ENCODE measurements around the gene SVBP. TPM values are rescaled to one million over a fixed set of nuclear protein-coding genes. Genes with fewer than 3 reads are reported as not detected.

Gene SVBP
- total and polyA plus RNA-seq, 4 donors: 3.4 to 21.8 (median 15.0) TPM

DNA sequence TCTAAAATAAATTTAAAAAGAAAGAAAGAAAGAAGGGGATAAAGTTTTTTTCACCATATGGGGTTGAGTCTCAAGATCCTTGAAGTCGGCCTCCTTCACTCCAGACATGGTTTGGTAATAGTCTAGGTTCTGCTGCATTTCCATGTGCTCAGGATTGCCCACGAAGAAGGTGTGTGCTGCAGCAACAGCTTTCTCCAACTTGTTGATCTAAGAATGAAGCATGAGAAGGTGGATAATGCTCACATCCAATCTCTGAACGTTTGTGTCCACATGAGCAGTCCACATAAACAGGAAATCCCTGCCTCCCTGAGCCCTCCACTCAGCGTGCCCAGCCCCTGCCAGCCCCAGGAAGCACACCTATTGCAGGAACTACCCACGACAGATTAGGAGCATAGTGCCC, 54.9 kb downstream of the SVBP start:
- DNase-seq (ENCODE audit: low spot score): no peak
- no peak for TF ChIP-seq NR2F2 (IDR thresholded peaks at IDR 0.05)
- TF ChIP-seq, protein P1, sequence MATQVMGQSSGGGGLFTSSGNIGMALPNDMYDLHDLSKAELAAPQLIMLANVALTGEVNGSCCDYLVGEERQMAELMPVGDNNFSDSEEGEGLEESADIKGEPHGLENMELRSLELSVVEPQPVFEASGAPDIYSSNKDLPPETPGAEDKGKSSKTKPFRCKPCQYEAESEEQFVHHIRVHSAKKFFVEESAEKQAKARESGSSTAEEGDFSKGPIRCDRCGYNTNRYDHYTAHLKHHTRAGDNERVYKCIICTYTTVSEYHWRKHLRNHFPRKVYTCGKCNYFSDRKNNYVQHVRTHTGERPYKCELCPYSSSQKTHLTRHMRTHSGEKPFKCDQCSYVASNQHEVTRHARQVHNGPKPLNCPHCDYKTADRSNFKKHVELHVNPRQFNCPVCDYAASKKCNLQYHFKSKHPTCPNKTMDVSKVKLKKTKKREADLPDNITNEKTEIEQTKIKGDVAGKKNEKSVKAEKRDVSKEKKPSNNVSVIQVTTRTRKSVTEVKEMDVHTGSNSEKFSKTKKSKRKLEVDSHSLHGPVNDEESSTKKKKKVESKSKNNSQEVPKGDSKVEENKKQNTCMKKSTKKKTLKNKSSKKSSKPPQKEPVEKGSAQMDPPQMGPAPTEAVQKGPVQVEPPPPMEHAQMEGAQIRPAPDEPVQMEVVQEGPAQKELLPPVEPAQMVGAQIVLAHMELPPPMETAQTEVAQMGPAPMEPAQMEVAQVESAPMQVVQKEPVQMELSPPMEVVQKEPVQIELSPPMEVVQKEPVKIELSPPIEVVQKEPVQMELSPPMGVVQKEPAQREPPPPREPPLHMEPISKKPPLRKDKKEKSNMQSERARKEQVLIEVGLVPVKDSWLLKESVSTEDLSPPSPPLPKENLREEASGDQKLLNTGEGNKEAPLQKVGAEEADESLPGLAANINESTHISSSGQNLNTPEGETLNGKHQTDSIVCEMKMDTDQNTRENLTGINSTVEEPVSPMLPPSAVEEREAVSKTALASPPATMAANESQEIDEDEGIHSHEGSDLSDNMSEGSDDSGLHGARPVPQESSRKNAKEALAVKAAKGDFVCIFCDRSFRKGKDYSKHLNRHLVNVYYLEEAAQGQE (IDR thresholded peaks at IDR 0.05): no peak
- WGBS: 79% methylated on average over 5 of the region's 5 CpGs

DNA sequence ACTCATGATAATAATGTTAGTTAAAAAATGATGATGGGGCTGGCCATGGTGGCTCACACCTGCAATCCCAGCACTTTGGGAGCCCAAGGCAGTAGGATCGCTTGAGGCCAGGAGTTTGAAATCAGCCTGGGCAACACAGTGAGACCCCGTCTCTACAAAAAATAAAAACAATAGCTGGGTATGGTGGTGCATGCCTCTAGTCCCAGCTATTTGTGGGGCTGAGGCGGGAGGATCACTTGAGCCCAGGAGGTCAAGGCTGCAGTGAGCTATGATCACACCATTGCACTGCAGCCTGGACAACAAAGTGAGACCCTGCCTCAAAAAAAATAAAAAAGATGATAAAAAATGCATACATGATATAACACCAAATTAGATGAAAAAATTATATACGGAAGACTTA, 55.6 kb downstream of the SVBP start:
- no peak overlapping the region for H3K4me3 ChIP-seq (ENCODE audit: low read depth in 1 of 3, low read length in 3 of 3)
- 98% methylated on average over 4 of the region's 4 CpGs for WGBS
- H3K9me3 ChIP-seq (ENCODE audit: control insufficient read depth in 4 of 4, low read length in 3 of 4): no peaks in the 10 kb centered on the region
- DNase-seq (ENCODE audit: low spot score): no peak
- no peaks in the 10 kb centered on the region for H3K27me3 ChIP-seq (ENCODE audit: control insufficient read depth in 4 of 4, insufficient read depth in 4 of 4, low read length in 3 of 4)
- TF ChIP-seq, protein P2, sequence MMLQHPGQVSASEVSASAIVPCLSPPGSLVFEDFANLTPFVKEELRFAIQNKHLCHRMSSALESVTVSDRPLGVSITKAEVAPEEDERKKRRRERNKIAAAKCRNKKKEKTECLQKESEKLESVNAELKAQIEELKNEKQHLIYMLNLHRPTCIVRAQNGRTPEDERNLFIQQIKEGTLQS (IDR thresholded peaks at IDR 0.05): no peak
- peaks cover 3 to 16% (median 11%) of the 10 kb centered on the region in 4 donors for H3K4me1 ChIP-seq (ENCODE audit: control insufficient read depth in 4 of 4, insufficient read depth in 4 of 4, low read length in 3 of 4)
- H3K27ac ChIP-seq (ENCODE audit: low read depth in 1 of 2, low read length in 2 of 2): no peak overlapping the region
- H3K9ac ChIP-seq (ENCODE audit: low read depth in 1 of 2, low read length in 2 of 2): no peak overlapping the region
- peaks cover 6 to 26% (median 13%) of the 10 kb centered on the region in 4 donors for H3K36me3 ChIP-seq (ENCODE audit: control insufficient read depth in 4 of 4, insufficient read depth in 3 of 4, low read depth in 1 of 4, low read length in 3 of 4)

More for the DNA sequence above, 54.9 kb downstream of the SVBP start:
- Histone ChIP-seq H3K27ac (ENCODE audit: low read depth in 1 of 2, low read length in 2 of 2) (no peak overlapping the region), H3K36me3 (ENCODE audit: control insufficient read depth in 4 of 4, insufficient read depth in 3 of 4, low read depth in 1 of 4, low read length in 3 of 4) (peaks cover 6 to 24% (median 13%) of the 10 kb centered on the region in 4 donors), H3K4me1 (ENCODE audit: control insufficient read depth in 4 of 4, insufficient read depth in 4 of 4, low read length in 3 of 4) (peaks cover 3 to 16% (median 11%) of the 10 kb centered on the region in 4 donors), H3K27me3 (ENCODE audit: control insufficient read depth in 4 of 4, insufficient read depth in 4 of 4, low read length in 3 of 4) (no peaks in the 10 kb centered on the region), H3K4me3 (ENCODE audit: low read depth in 1 of 3, low read length in 3 of 3) (no peak overlapping the region), H3K9ac (ENCODE audit: low read depth in 1 of 2, low read length in 2 of 2) (no peak overlapping the region), H3K9me3 (ENCODE audit: control insufficient read depth in 4 of 4, low read length in 3 of 4) (no peaks in the 10 kb centered on the region)

DNA sequence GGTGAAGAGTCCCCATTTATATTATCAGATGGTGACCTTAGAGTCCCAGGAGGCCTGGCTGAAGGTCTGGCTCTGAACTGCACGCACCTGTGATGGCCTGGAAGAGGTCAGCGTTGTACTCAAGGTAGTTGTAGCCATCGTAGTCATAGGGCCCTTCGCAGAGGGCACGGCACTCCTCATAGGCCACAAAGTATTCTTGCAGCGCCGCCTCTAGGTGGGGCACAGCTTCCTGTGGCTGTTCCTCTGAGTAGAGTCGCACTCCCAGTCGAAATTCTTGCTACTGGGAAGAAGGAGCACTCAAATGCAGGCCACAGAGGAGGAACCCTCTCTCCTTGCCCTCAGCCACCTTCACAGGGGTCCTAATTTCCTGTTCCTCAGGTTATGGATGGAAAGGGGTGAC, 58.1 kb downstream of the SVBP start:
- Histone ChIP-seq H3K9ac (ENCODE audit: low read depth in 1 of 2, low read length in 2 of 2) (no peak overlapping the region), H3K4me3 (ENCODE audit: low read depth in 1 of 3, low read length in 3 of 3) (no peak overlapping the region), H3K9me3 (ENCODE audit: control insufficient read depth in 4 of 4, low read length in 3 of 4) (no peaks in the 10 kb centered on the region), H3K27ac (ENCODE audit: low read depth in 1 of 2, low read length in 2 of 2) (no peak overlapping the region), H3K4me1 (ENCODE audit: control insufficient read depth in 4 of 4, insufficient read depth in 4 of 4, low read length in 3 of 4) (no peaks in the 10 kb centered on the region), H3K27me3 (ENCODE audit: control insufficient read depth in 4 of 4, insufficient read depth in 4 of 4, low read length in 3 of 4) (no peaks in the 10 kb centered on the region), H3K36me3 (ENCODE audit: control insufficient read depth in 4 of 4, insufficient read depth in 3 of 4, low read depth in 1 of 4, low read length in 3 of 4) (peaks cover 13 to 49% (median 29%) of the 10 kb centered on the region in 4 donors)
- WGBS: 82% methylated on average over 9 of the region's 9 CpGs
- no peak for DNase-seq (ENCODE audit: low spot score)
- TF ChIP-seq, protein P3, sequence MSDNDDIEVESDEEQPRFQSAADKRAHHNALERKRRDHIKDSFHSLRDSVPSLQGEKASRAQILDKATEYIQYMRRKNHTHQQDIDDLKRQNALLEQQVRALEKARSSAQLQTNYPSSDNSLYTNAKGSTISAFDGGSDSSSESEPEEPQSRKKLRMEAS (IDR thresholded peaks at IDR 0.05): no peak
- no peak for TF ChIP-seq YY1 (IDR thresholded peaks at IDR 0.05)
- no peak for TF ChIP-seq EGR1 (IDR thresholded peaks at IDR 0.05; ENCODE audit: low read depth in 2 of 2)
- TF ChIP-seq NR2F2 (IDR thresholded peaks at IDR 0.05): no peak
- no peak for TF ChIP-seq RXRA (IDR thresholded peaks at IDR 0.05)
- TF ChIP-seq RAD21 (IDR thresholded peaks at IDR 0.05): no peak

DNA sequence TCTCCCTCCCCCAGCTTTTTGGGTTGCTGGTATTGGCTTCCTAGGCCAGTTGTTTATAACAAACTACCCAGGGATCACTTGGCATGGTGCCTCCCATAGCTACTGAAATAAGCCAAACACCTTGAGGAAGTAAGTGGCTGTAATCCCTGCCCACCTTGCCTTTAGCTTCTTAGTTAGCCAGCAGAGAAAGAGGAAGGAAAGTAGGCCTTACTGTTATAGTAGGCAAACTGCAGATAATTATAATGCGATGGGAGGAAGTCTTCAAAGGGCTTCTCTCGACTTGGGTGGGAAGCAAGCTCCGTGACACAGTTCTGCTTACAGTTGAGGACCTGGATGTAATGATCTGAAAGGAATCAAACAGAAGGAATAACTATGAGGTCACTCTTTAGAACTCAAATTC, 58.6 kb downstream of the SVBP start:
- Histone ChIP-seq H3K27ac (ENCODE audit: low read depth in 1 of 2, low read length in 2 of 2) (no peak overlapping the region), H3K9ac (ENCODE audit: low read depth in 1 of 2, low read length in 2 of 2) (no peak overlapping the region), H3K4me1 (ENCODE audit: control insufficient read depth in 4 of 4, insufficient read depth in 4 of 4, low read length in 3 of 4) (no peaks in the 10 kb centered on the region), H3K4me3 (ENCODE audit: low read depth in 1 of 3, low read length in 3 of 3) (no peak overlapping the region), H3K27me3 (ENCODE audit: control insufficient read depth in 4 of 4, insufficient read depth in 4 of 4, low read length in 3 of 4) (no peaks in the 10 kb centered on the region), H3K36me3 (ENCODE audit: control insufficient read depth in 4 of 4, insufficient read depth in 3 of 4, low read depth in 1 of 4, low read length in 3 of 4) (peaks cover 13 to 53% (median 31%) of the 10 kb centered on the region in 4 donors), H3K9me3 (ENCODE audit: control insufficient read depth in 4 of 4, low read length in 3 of 4) (no peaks in the 10 kb centered on the region)
- WGBS: 74% methylated on average over 3 of the region's 3 CpGs
- DNase-seq (ENCODE audit: low spot score): no peak
- TF ChIP-seq, protein P2 (IDR thresholded peaks at IDR 0.05): no peak
- no peak for TF ChIP-seq RXRA (IDR thresholded peaks at IDR 0.05)
